ENCODE measurements around the gene NCKAP5. TPM values are rescaled to one million over a fixed set of nuclear protein-coding genes. Genes with fewer than 3 reads are reported as not detected.
A peak's percentile ranks its signal among the peaks of the same experiment; 100 is the strongest.

The NCKAP5 gene
- total RNA-seq, 1 experiment from 2014 or later: 0.07 TPM

DNA sequence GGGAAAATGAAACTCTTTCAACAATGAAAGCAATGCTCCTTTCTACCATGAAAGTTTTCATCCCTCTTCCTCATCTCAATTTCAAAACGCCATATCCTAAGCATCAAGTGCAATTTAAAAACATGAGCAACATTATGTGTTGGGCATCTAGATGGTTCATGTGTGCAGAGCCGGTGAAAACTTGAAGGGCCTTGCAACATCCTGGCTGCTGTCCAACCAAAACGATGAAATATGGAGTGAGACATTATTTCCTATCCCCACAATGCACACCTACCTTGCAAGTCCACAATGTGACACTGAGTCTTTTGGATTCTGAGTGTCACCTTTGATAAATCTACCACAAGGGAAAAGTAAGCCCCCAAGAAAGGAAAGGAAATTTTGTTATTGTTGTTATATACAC is 110.0 kb downstream of the NCKAP5 start:
- DNase-seq (ENCODE audit: low spot score): no peak

DNA sequence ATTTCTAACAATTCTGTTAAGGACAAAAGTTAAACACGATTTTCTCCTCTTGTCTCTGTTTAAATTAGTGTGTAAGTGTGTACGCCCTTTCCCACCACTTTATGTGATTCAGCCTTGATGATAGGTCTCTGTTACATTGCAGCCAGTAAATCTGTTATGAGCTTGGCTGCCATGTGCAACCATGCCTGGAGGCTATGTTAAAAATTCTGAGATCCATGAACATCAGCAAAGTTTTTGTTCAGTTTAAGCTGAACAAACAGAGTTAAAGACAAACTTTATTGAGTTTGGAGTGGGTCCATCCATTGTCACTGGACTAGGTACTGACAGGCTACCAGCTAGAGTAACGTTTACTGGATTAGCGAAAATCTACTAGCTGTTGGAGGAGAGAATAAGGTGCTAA is 110.4 kb downstream of the NCKAP5 start:
- DNase-seq (ENCODE audit: low spot score): no peak

DNA sequence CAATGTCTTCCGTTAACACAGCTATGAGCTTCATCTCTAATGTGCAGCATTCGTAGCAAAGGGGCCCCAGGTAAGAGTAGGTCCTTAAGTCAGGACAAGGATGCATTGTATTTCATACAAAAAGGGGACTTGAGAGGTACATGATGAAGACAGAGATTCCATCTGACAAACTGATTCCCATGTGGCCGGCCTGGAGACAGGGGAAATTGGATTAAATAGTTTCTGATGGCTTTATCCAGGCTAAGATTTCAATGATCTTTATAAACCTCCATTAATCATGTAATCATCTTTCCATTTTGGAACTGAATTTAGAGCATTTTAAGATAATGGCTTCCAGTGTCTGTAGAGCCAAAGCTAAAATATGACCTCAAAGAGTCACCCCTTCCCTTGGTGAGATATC is 111.3 kb downstream of the NCKAP5 start:
- no peak for DNase-seq (ENCODE audit: low spot score)

DNA sequence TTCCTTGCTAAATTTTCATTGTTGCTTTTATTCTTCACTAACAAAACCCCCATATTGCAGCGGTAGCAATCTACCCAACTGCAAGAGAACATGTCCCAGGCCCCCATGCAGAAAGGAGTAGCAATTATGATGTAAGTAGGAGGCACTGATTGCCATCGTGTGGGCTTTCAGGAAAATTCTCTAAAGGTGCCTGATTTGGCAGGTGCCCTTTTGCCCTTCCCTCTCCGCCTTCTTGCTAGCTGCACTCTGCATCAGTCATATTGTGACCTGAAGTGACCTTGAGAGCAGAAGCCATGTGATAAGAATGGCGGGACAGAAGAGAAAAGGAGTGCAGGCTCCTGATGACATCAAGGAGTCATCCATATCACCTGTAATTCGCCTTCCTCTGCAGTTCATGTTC is 112.1 kb downstream of the NCKAP5 start:
- no peak for DNase-seq (ENCODE audit: low spot score)

DNA sequence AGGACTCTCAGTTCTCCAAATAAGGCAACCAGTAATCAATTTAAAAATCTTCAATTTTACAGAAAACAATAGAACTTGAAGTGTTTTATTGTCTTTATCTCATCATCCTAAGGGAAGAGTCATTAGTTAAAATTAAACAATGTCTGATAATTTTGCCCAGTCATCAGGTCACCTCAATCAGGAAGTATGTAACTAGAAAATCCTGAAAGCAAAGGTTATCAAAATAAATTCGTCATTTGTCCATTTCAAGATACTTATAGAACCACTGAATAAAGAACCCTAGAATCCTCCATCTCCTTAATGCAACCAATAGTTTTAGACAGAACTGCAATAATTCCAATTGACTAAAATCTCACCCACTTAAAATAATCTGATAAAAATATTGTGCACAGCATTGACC is 115.2 kb downstream of the NCKAP5 start:
- no peak for DNase-seq (ENCODE audit: low spot score)

DNA sequence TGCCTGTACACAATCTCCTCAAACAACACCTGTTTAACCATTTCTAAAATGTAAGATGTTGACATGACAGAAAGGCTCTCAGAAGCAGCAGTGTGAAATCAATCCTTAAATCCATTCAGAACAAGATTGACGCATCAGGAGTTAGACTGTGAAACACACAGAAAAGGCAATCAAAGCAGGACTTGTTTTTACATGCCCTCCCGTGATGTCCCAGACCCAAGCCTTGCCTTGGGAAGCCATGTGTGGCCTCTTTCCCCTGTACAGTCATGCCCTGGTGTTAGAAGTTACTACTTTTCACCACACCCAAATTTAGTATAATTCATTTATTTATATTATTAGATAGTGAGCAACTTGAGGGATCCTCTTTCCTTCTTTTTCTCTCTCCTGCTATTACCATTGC is 115.7 kb downstream of the NCKAP5 start:
- no peak for DNase-seq (ENCODE audit: low spot score)

DNA sequence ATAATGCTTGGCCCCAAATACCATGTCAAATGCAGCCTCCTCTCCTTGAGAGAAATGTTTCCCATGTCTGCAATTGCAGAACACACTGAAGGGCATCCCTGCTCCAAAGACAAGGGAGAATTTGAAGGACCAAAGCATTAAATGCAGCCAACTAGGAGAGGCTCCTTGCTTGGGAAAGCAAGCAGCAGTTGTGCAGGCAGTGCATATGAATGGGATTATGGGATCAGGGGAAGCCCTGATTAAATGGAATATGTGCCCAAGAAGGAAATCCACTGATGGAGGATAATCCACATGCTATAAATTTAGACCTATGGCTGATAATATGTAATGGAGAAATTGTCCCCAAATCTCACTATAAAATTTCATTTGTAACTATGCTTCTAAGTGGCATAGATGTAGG is 116.1 kb downstream of the NCKAP5 start:
- no peak for DNase-seq (ENCODE audit: low spot score)

DNA sequence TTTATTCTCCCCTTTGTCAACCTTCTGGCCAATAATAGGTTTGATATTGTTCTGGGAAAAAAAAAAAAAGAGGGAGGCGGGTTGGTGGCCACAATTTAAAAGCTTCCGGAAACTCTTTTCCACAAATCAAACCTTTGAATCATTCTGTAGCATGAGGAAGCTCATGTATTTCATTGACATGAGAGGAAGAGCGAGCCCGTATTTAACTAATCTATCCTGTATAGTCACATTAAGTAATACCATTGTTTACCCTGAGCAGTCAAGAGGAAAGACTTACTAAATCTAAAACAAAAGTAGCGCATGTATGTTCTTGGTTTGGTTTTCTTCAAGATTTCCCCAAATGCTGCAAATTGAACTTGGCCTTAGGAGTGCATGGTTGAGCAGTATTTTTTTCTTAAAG is 120.1 kb downstream of the NCKAP5 start:
- DNase-seq (ENCODE audit: low spot score): no peak

DNA sequence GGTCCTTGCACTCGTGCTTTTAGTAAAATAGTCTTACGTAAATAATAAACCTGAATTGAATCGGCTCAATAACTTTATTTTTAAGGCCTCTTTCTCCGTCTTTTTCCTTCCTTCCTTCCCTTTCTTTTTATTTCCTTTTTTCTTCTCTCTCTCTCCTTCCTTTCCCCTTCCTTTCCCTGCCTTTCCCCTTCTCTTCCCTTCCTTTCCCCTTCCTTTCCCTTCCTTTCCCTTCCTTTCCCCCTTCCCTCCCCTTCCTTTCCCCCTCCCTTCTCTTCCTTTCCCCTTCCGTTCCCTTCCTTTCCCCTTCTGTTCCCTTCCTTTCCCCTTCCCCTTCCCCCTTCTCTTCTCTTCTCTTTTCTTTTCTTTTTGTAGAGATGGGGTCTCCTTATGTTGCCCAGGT is 121.0 kb downstream of the NCKAP5 start:
- no peak for DNase-seq (ENCODE audit: low spot score)

DNA sequence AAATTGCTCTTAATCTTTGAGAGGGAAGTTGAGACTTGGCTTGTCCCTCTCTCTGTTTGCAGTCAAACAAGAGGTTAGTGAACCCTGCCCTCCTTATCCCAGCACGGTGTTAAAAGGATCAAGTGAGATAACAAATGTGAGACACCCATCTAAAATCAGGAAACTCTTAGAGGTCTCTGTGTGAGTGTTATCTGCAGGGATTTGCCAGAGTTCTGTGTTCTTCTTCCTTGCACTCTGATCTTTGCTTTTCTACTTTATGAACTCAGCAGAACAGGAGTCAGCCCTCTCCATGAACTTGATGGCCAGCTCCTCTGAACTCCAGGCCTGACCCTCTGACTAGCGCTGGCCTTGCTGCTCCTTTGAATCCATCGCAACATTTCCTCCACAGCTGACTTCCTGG is 123.8 kb downstream of the NCKAP5 start:
- DNase-seq (ENCODE audit: low spot score): no peak

DNA sequence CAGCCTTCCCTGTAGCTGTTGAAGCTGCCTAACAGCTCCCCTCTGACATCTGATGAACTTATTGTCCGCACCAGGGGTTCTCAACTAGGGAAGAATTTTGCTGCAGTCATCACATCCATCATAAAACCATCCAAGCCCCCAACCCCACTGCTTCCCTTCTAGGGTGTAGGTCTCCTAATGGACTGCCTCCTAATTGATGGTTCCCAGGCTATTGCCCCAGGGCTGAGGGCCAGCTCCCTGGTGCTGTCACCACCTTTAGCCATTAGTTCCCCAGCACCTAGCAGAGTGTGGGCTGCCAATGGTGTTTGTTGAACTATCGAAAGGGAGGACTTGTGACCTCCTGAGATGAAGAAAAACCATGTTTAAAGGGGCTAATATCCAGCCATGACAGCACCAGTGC is 125.9 kb downstream of the NCKAP5 start:
- DNase-seq (ENCODE audit: low spot score): no peak

DNA sequence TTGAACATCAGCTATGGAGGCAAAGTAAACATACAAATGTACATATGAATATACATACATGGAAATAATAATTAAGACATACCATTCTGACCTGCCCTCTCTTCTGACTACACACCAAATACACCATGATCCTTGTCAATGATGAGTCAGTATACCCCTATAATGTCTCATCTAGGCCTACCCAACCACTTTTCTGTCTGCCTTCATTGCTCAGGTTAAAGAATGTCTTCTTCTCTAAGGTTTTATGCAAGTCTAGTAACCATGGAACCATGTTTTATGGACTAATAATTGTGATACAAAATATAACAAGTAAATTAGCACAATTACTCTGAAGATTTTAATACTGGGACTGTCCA is 128.7 kb downstream of the NCKAP5 start:
- no peak for DNase-seq (ENCODE audit: low spot score)

DNA sequence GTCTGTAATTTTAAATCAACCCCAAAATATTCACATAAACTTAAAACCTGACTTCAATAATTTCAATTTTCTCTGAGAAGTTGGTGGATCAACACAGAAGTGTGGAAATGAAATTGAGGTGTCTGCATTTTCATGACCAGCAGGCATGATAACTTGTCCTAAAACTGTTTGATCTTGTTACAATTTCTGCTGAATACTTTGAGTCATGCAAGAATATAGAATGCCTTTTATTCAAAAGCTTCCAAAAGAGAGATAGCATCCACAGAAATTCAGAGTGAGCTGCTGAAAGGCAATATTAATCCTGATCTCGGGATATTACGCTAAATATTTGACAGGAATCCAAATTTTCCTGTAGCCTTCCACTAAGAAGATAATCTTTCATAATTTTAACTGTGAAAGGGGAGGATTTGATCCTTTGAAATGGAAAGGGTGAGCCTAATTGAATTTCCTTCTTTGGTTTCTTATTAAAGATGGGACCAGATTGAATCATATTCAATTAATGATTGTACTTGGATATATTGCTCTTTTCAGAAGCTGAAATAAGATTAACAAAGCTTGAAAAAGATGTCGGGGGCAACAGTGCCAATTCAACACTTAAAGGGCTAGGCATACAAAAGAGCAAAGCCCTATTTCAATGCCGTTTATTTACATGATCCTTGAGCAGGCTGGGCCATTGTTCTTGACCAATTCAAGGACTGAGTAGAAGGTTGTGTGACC is 129.3 kb downstream of the NCKAP5 start:
- DNase-seq (ENCODE audit: low spot score): no peak

DNA sequence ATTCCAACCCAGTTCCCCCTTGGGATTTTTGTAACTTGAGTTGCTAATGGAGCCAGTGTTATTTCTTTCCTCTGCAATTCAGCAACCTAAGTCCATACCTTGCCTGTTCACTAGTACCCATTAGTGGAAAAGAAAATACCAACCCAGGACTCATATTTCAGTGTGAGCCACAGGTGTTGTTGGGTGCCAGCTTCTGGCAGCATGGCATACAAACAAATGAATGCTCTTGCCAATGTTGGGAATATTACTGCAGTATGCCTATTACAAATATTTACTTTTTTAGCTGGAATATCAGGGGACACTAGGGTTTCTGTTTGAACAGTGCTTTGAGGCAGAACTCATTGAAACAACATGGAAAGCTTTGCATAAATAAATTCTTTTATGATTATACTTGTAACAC is 130.2 kb downstream of the NCKAP5 start:
- no peak for DNase-seq (ENCODE audit: low spot score)

DNA sequence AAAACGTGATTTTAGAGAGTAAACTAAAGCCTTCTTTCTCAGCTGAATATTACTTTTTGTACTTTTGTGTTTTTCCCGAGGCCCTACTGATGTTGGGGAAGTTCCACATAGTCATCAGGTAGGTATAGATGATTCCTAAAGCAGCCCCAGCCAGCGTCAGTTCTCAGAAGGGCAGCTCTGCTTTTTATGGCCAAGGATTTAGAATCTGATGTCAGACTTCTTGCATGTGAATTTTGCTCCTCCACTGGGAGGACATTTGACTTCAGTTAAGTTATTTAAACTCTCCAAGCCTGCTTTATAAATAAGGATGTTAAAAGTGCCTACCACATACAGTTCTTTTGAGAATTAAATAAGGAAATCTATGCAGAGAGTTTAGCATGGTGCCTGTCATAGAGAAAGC is 130.8 kb downstream of the NCKAP5 start:
- no peak for DNase-seq (ENCODE audit: low spot score)

DNA sequence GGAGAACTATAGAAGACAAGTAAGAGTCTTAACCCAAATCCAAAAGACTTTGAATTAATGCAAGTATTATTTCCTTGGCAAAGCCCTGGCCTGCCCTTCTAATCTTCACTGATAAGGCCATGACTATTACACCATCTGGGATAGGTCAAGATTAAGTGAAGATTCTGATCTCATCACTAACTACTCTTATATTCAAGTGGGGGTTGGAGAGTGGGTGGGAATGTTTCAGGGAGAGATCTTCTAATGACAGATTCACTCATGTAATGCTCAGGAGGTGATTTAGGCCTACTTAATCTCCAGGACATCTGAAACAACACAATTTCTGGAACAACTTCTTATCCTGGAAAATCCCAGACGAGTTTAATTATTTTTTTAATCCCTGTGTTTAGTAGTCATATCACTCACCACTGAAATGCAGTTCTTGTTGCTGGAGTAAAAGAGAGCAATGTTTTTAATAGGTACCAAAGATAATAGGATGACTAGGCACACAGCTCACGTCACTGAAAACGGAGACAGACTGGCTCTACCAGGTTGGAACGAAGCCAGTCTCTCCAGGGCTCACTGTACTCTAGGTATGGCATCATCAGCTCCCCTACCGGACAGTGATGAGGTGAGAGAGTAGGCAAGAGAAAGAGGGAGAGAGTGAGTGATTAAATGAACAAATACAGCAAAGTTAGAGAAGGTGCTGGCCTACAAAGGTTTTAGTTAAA is 133.1 kb downstream of the NCKAP5 start:
- DNase-seq (ENCODE audit: low spot score): peak; percentile 94

DNA sequence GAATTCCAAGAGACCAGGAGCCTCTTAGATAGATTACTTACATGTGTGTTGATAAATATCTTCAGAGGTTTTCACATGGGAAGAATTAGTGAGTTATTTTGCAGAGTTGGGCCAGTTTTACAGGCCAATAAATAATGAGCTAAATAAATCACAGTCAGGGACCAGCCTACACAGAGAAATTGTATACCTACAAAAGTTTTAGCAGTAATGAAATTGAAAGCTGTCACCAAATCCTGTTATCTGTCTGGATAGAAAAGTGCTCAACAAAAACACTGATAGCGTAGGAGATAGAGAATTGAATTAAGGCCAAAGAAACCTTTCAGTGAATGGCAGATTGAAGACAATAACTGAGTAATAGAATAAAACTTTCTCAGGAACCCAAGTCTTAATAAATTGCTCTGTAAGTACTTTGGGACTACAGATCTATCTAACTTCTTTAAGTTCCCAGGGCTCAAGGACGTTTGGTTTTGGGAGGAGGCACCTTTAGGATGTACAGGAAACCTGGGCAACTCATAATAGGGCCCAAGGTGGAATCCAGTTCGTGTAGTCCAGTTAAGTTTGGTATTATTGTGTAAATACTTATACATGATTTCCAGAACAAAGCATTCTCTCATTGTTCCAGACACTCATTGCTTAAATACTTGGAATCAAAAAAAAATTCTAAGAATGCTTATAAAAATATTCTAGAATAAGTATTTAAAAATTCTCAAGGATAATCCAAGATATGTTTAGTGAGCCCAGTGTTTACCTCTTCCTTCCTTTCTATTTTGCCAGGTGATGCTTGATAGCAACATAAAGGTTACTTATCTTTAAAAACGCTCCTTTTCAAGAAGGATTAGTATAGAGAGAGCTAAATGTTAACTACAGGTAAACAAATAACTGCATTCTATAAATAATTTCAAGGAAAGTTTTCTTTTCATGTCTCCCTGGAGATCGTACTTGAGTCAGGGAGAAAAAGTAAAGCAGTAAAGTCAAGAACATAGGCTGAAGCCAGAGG is 134.5 kb downstream of the NCKAP5 start:
- DNase-seq (ENCODE audit: low spot score): no peak

DNA sequence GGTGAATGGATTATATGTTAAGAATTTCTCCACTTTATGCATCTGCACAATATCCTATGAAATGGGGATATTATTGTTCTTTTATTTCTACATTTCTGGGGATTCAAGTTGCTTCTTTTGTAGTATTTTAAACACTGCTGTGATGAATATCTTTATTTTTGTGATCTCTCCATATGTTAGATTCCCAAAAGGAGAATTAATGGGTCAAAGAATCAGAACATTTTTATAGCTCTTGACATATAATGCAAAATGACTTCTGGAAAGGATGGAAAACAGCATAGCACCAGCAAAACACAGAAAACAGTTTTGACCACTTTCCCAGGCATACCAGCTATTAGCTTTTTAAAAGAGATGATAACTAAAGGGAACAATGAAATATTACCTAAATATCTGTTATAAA is 135.5 kb downstream of the NCKAP5 start:
- DNase-seq (ENCODE audit: low spot score): no peak

DNA sequence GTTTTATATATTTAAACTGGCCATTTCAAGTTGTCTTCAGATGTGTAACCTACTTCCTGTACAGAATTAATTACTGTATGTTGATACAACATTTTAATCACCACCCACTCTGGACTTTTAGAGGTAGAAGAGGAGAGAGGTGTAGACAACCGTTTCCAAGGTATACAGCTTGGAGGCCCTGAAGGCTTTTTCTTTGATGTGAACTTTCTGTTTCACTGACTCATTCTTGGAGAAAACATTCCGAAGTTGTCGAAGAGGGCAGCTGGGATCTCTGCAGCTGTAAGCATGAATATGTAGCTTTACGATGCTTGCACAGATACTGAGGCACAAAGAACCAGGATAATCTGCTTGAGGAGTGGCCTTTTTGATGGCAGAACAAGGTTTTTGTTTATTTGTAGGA is 137.0 kb downstream of the NCKAP5 start:
- no peak for DNase-seq (ENCODE audit: low spot score)

DNA sequence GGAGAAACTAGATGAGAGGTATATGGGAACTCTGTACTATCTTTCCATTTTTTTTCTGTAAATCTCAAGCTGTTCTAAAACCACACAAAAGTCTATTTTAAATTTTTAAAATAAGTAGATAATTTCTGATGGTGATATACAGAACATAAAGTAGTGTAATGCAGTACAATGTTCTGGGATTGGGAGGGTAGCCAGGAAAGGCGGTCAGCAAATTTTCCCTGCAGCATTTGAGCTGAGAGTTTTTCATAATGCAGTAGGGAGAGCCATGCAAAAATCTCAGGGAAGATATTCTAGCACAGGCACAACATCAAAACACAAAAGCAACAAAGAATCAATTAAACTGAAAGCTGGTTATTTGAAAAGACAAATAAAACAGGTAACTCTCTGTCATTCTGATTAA is 141.5 kb downstream of the NCKAP5 start:
- no peak for DNase-seq (ENCODE audit: low spot score)

DNA sequence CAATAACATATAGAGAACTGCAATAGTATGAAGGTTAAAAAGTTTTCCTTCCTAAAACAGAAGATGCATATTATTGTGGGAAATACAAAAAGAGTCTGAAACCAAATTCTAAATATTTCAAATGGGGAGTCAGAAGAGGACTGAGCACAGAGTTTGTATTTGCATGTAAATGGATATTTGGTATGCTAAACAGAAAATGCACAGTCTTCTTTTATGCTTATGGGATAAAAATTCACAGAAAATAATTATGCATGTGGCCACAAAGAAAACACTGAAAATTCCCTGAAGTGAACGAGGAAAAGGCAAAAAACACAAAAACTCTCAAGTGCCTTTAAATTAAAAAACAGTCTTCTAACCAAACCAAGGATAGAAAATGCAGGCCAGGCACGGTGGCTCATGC is 142.7 kb downstream of the NCKAP5 start:
- DNase-seq (ENCODE audit: low spot score): no peak

DNA sequence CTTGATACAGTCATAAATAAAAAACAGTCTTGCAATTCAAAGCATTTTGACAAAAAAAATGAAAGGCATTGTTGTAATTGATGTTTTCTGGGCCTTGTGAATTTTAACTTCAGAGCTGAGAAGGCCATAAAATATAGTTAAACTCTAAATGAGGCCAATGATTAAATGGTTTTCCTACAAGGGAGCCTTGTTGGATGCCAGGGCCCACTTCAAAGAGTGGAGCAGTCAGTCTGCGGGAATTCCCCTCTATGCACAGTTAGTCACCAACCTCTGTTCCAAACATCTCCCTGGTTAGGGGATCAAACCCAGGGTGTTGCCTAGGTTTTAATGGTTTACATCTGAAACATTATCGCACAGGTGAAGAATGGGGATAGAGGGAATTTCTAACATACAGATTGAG is 143.4 kb downstream of the NCKAP5 start:
- peak; percentile 77 for DNase-seq (ENCODE audit: low spot score)

DNA sequence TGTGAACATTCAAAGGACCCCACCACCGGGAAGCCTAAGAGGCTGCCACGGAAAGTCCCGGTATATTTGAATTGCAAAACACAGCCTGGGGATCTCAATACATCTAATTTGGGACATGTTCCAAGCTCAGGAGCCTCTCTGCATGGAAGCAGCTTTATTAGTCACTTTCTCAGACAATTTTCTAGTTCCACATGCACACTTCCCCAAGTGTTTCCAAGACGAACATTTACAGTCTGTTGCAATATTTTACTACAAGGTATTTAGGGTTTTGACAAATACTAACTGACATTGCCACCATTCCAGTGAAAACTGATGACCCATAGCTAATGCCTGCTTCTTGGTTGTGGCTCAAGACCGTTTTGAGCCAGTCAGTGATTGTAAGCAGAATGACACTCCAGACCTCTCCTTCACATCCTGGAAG is 145.3 kb downstream of the NCKAP5 start:
- DNase-seq (ENCODE audit: low spot score): peak; percentile 7

Data from A172 (cell line).